Adipocyte (in vitro differentiated cells): ENCODE data around the gene SYCP2.
"Not testable (repeated sequence)": the region's sequence is repeated elsewhere in the genome, so short reads cannot be mapped to it uniquely, and the experiment has no call there.

ENCODE experiments used
- DNase-seq: peaks from one replicate; pipeline ENCODE4 v3.0.0-alpha.2; 2015; ENCODE audit warnings: low read depth
- H3K27me3 ChIP-seq: replicated peaks from 2 replicates; pipeline ENCODE4 v1.7.0; 2013; ENCODE audit warnings: mild to moderate bottlenecking, low read length, moderate library complexity; ENCODE audit not compliant: control insufficient read depth, insufficient read depth
- H3K36me3 ChIP-seq: 2 replicates; pipeline ENCODE4 v1.7.0; 2013; ENCODE audit warnings: low read length, mild to moderate bottlenecking, moderate library complexity; ENCODE audit not compliant: control insufficient read depth, insufficient read depth, severe bottlenecking
- H3K4me1 ChIP-seq: 2 replicates; pipeline ENCODE4 v1.7.0; 2013; ENCODE audit warnings: mild to moderate bottlenecking, low read length, moderate library complexity; ENCODE audit not compliant: control insufficient read depth, insufficient read depth
- H3K4me3 ChIP-seq: 2 replicates; pipeline ENCODE4 v1.7.0; 2013; ENCODE audit warnings: mild to moderate bottlenecking, low read length, moderate library complexity
- H3K9ac ChIP-seq: 2 replicates; pipeline ENCODE4 v1.7.0; 2013; ENCODE audit warnings: mild to moderate bottlenecking, low read length, moderate library complexity
- H3K9me3 ChIP-seq: 2 replicates; pipeline ENCODE4 v1.7.0; 2013; ENCODE audit warnings: mild to moderate bottlenecking, low read length, moderate library complexity; ENCODE audit not compliant: control insufficient read depth

SYCP2 gene

DNA sequence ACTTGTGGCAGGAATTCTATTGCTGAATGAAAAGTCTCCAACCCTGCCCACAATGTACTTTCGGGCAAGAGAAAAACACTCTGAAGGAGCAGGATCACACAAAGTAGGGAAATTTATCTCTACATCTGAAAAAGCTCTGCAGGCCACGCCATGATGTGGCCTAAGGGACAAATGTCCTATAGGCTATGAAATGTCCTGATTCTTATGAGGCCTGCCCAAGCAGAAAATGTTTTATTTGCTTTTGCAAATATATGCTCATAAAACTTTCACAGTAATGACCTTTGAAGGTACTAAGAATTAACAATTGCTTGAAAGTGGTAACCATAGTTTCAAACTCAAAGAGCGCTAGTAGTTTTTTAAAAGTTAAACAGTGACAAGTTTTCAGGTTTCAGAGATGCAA lies 31.0 kb downstream of the SYCP2 start:
- no peaks in the 10 kb centered on the region for H3K4me1 ChIP-seq
- H3K27me3 ChIP-seq, result no peaks in the 10 kb centered on the region
- H3K36me3 ChIP-seq, result no peaks in the 10 kb centered on the region
- DNase-seq, result no peak
- H3K9me3 ChIP-seq, result no peaks in the 10 kb centered on the region
- H3K9ac ChIP-seq, result no peak overlapping the region
- no peak overlapping the region for H3K4me3 ChIP-seq

DNA sequence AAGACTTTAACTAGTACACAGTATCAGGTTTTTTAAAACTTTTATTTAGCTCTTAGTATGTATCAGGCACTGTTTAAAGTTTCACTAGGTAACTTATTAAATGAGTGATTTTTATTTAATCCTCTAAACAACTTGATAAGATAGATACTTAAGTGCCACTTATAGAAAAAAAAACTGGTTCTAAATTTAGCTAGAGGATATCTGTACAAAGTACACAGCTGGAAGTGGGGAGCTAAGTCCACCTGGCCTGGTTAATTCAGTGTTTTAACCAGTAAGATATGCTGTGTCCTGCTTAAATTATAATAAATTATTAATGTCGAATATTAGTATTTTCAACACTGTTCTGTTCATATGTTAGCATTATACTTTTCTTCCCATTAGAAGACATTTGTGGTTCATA lies 37.5 kb downstream of the SYCP2 start:
- DNase-seq, result no peak
- Histone ChIP-seq H3K9me3 (no peaks in the 10 kb centered on the region), H3K4me1 (no peaks in the 10 kb centered on the region), H3K36me3 (no peaks in the 10 kb centered on the region), H3K9ac (no peak overlapping the region), H3K27me3 (no peaks in the 10 kb centered on the region), H3K4me3 (no peak overlapping the region)

DNA sequence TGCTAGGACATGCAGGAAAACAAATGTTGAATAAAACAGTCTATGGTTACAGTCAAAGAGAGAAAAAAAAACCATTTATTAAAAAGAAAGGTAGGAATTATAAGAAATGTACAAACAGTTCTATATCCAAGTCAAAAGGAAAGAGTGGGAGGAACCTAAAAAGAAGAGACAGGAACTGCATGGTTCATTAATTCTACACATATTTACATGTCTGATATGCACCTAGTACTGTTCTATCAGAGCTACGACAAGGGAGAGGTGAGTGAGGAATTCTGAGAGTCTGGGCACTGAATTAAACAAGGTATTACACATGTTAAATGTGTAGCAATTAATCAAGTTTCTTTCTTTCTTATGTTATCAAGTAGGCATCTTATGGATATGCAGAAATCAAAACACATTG lies 41.9 kb downstream of the SYCP2 start:
- H3K4me1 ChIP-seq, result no peaks in the 10 kb centered on the region
- DNase-seq, result no peak
- no peaks in the 10 kb centered on the region for H3K27me3 ChIP-seq
- H3K36me3 ChIP-seq, result no peaks in the 10 kb centered on the region
- H3K9me3 ChIP-seq, result no peaks in the 10 kb centered on the region
- no peak overlapping the region for H3K4me3 ChIP-seq
- no peak overlapping the region for H3K9ac ChIP-seq

DNA sequence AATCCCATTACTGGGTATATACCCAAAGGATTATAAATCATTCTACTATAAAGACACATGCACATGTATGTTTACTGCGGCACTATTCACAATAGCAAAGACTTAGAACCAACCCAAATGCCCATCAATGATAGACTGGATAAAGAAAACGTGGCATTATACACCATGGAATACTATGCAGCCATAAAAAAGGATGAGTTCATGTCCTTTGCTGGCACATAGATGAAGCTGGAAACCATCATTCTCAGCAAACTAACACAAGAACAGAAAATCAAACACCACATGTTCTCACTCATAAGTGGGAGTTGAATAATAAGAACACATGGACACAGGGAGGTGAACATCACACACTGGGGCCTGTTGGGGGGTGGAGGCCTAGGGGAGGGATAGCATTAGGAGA lies 43.4 kb downstream of the SYCP2 start:
- not testable (repeated sequence) for H3K9ac ChIP-seq, H3K27me3 ChIP-seq, H3K4me1 ChIP-seq, DNase-seq, H3K4me3 ChIP-seq, H3K9me3 ChIP-seq, H3K36me3 ChIP-seq

DNA sequence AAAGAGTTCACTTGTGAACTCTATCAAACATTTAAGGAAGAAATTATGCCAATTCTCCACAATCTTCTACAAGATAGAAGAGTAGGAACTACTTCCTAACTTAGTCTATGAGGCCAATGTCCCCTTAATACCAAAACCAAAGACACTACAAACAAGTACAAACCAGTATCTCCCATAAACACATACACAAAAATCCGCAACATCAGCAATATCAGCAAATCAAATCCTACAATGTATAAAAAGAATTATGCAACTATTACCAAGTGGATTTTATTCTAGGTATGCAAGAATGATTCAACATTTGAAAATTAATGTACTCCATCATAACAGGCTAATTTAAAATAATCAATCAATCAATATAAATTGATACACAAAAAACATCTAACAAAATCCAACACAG lies 45.4 kb downstream of the SYCP2 start:
- H3K36me3 ChIP-seq, result no peaks in the 10 kb centered on the region
- DNase-seq, result no peak
- H3K4me3 ChIP-seq, result no peak overlapping the region
- no peaks in the 10 kb centered on the region for H3K4me1 ChIP-seq
- no peaks in the 10 kb centered on the region for H3K9me3 ChIP-seq
- H3K9ac ChIP-seq, result no peak overlapping the region
- no peaks in the 10 kb centered on the region for H3K27me3 ChIP-seq

DNA sequence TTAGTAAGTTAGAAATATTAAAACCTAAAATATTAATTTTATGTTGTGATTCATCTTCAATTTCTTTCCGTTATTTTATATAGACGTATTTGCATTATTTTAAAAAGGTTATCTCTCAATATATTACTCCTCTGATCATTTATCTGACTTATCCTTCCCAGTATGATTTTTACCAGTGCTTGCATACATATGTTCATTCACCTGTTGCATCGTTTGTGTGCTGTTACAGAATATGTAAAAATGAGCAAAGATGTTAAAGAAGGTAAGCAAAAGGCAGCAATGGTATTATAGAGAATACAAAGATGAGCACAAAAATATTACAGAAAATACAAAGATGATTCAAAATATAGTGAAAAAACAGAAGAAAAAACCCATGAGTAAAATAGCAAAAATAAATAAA lies 48.9 kb downstream of the SYCP2 start:
- no peaks in the 10 kb centered on the region for H3K36me3 ChIP-seq
- H3K27me3 ChIP-seq, result no peaks in the 10 kb centered on the region
- no peaks in the 10 kb centered on the region for H3K4me1 ChIP-seq
- H3K9me3 ChIP-seq, result no peaks in the 10 kb centered on the region
- H3K9ac ChIP-seq, result no peak overlapping the region
- DNase-seq, result no peak
- H3K4me3 ChIP-seq, result no peak overlapping the region

DNA sequence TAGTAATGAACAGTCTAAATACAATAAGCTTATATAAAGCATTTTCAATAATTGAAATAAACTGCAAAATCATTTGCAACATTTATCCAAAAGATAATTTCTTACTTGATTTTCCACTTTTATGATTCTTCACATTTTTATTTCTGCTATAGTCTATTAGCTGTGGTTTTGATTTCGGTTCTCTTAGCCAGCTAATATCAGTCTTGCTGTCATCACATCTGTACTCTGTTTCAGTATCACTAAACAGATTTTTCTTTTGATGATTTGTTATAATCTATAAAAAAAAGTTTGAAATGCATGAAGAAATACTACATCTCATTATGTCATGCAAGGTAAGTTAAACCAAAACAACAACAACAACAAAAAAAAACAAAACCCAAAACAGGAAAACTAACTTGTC lies 53.2 kb downstream of the SYCP2 start:
- Histone ChIP-seq H3K9me3 (no peaks in the 10 kb centered on the region), H3K4me1 (no peaks in the 10 kb centered on the region), H3K27me3 (no peaks in the 10 kb centered on the region), H3K36me3 (no peaks in the 10 kb centered on the region), H3K9ac (no peak overlapping the region), H3K4me3 (no peak overlapping the region)
- no peak for DNase-seq

DNA sequence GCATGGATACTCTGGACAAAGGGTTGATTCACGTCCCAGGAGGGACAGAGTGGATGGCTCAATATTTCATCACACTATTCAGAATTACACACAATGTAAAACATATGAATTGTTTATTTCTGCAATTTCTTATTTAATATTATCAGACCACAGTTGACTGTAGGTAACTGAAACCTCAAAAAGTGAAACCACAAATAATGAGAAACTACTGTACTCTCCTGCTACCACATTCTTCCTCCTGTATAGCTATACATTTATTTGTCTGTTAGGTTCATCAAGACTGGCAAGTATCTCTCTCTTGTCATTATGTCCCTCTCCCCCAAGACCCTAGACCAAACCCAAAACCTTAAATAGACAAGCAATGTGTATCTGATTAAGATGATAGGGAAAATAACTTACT lies 60.0 kb downstream of the SYCP2 start:
- Histone ChIP-seq H3K4me3 (no peak overlapping the region), H3K4me1 (no peaks in the 10 kb centered on the region), H3K9me3 (no peaks in the 10 kb centered on the region), H3K27me3 (no peaks in the 10 kb centered on the region), H3K9ac (no peak overlapping the region), H3K36me3 (no peaks in the 10 kb centered on the region)
- DNase-seq, result no peak

DNA sequence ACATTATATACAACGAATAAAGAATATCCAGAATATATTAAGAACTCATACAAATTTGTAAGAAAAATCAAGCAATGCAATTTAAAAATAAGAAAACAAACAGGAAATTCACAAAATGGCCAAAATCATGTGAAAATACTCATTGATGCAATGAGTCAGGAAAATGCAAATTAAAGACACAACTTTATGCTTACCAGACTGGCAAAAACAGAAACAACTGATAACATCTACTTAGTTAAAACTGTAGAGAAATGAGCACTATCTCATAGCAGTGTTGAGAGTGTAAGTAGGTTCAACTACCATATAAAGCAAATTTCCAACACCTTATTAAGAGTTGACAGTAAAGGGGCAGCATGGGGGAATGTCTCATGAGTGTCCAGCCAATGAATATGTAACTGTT lies 62.3 kb downstream of the SYCP2 start:
- Histone ChIP-seq H3K36me3 (no peaks in the 10 kb centered on the region), H3K27me3 (no peaks in the 10 kb centered on the region), H3K4me1 (no peaks in the 10 kb centered on the region), H3K4me3 (no peak overlapping the region), H3K9ac (no peak overlapping the region), H3K9me3 (no peaks in the 10 kb centered on the region)
- no peak for DNase-seq

DNA sequence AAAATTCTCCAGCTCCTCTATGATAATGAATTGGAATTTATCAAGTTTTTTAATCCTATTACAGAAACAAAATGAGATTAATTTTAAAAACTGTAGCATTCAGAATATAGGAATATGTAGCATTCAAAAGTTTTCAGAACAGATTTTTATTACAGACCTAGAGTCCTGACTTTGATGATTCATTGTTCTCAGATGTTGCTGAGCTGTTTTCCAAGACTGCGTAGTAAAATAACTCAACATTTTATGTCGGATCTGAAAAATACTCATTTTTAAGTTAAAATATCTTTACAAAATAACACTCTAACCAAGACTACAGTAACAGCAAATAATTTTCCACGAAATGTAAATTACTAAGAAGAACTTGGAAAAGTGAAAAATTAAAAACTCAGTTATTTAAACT lies 67.1 kb downstream of the SYCP2 start:
- Histone ChIP-seq H3K4me3 (no peak overlapping the region), H3K36me3 (no peaks in the 10 kb centered on the region), H3K27me3 (no peaks in the 10 kb centered on the region), H3K4me1 (no peaks in the 10 kb centered on the region), H3K9ac (no peak overlapping the region), H3K9me3 (no peaks in the 10 kb centered on the region)
- peak; percentile 18 for DNase-seq

DNA sequence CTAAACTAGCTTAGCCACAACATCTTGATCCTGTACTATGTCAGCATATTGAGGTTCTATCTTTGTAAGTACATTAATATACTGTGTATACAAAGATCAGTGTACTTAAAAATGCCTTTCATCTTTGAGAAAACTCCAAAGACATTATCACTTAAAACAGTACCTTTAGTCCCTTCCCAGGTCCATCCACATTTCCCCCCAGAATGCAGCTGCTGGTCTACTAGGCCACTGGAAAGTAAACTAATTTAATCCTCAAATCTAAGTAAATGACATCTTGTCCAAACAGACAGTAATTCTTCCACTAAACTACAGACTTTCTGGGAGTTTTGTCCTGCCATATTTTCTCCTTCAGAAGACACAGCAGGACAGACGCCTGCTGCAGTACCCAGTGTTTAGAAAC lies 68.7 kb downstream of the SYCP2 start:
- Histone ChIP-seq H3K36me3 (no peaks in the 10 kb centered on the region), H3K9me3 (no peaks in the 10 kb centered on the region), H3K4me1 (no peaks in the 10 kb centered on the region), H3K4me3 (no peak overlapping the region), H3K9ac (no peak overlapping the region), H3K27me3 (no peaks in the 10 kb centered on the region)
- DNase-seq, result no peak

DNA sequence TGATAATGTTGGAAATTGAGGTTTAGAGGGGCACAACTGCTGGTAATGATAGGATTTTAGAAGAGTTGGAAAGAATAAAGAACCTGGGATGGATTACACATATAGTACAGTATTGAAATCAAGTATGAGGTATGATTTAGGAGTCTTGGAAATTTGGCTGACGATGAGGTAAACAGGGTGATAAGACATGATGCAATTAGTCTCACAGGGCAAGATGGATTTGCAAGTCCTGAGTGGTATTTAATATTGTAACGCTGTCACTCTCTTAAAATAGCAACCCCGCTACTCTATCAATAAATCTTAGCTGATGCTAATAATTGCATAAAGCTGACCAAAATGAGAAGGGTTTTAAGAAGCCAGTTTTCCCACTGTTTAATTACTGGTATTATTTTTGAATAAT lies 70.4 kb downstream of the SYCP2 start:
- Histone ChIP-seq H3K9ac (no peak overlapping the region), H3K27me3 (no peaks in the 10 kb centered on the region), H3K4me3 (no peak overlapping the region), H3K9me3 (peaks cover 15% of the 10 kb centered on the region), H3K36me3 (no peaks in the 10 kb centered on the region), H3K4me1 (no peaks in the 10 kb centered on the region)
- no peak for DNase-seq
